T-helper 2 cell treated with Interferon-gamma antibody and Interleukin-4, amounts not matched to agents 5 μg/mL and 100 μg/mL, for 36 hours (primary cell): Measurements from ENCODE around the gene CCDC30.
"Not testable (repeated sequence)": the region's sequence is repeated elsewhere in the genome, so short reads cannot be mapped to it uniquely, and the experiment has no call there.

ENCODE experiments used
- DNase-seq: peaks from one replicate; pipeline ENCODE4 v3.0.0; 2021; ENCODE audit warnings: low spot score
- H3K27ac Mint-ChIP-seq: one replicate; pipeline ENCODE4 v1.8.0; 2021; ENCODE audit warnings: mild to moderate bottlenecking, mixed read lengths
- H3K27me3 Mint-ChIP-seq: one replicate; pipeline ENCODE4 v1.8.0; 2021; ENCODE audit warnings: low read depth, mixed read lengths
- H3K36me3 Mint-ChIP-seq: one replicate; pipeline ENCODE4 v1.8.0; 2021; ENCODE audit warnings: low read depth, mixed read lengths
- H3K4me1 Mint-ChIP-seq: one replicate; pipeline ENCODE4 v1.8.0; 2021; ENCODE audit warnings: low read depth, mixed read lengths
- H3K4me3 Mint-ChIP-seq: one replicate; pipeline ENCODE4 v1.8.0; 2022; ENCODE audit warnings: mild to moderate bottlenecking, moderate library complexity, mixed read lengths
- H3K9me3 Mint-ChIP-seq: one replicate; pipeline ENCODE4 v1.8.0; 2021; ENCODE audit warnings: mixed read lengths

CCDC30 gene

GRCh38 chr1:42587753-42588152 is 124.7 kb downstream of the CCDC30 start:
- Mint-ChIP-seq H3K4me3 (no peak overlapping the region), H3K4me1 (no peaks in the 10 kb centered on the region), H3K27ac (no peak overlapping the region), H3K36me3 (peaks cover 3% of the 10 kb centered on the region), H3K9me3 (peaks cover 32% of the 10 kb centered on the region), H3K27me3 (no peaks in the 10 kb centered on the region)
- DNase-seq = no peak

GRCh38 chr1:42592811-42593210 is 129.7 kb downstream of the CCDC30 start:
- no peaks in the 10 kb centered on the region for H3K27me3 Mint-ChIP-seq
- H3K4me3 Mint-ChIP-seq = no peak overlapping the region
- H3K27ac Mint-ChIP-seq = no peak overlapping the region
- DNase-seq = no peak
- H3K4me1 Mint-ChIP-seq = no peaks in the 10 kb centered on the region
- H3K36me3 Mint-ChIP-seq = peaks cover 3% of the 10 kb centered on the region
- H3K9me3 Mint-ChIP-seq = peaks cover 21% of the 10 kb centered on the region

- Mint-ChIP-seq H3K36me3 (peaks cover 2% of the 10 kb centered on the region), H3K9me3 (peaks cover 13% of the 10 kb centered on the region)
Measured at GRCh38 chr1:42593486-42594100, 130.5 kb downstream of the CCDC30 start.

GRCh38 chr1:42601472-42601871 is 138.4 kb downstream of the CCDC30 start:
- Mint-ChIP-seq H3K27me3 (peaks cover 12% of the 10 kb centered on the region), H3K9me3 (peaks cover 4% of the 10 kb centered on the region), H3K4me3 (no peak overlapping the region), H3K27ac (no peak overlapping the region), H3K4me1 (no peaks in the 10 kb centered on the region), H3K36me3 (no peaks in the 10 kb centered on the region)
- DNase-seq = no peak

More at GRCh38 chr1:42593486-42594100, 130.5 kb downstream of the CCDC30 start:
- no peak overlapping the region for H3K27ac Mint-ChIP-seq
- H3K4me3 Mint-ChIP-seq = no peak overlapping the region
- H3K27me3 Mint-ChIP-seq = no peaks in the 10 kb centered on the region
- H3K4me1 Mint-ChIP-seq = no peaks in the 10 kb centered on the region
- DNase-seq = no peak

- H3K4me3 Mint-ChIP-seq = no peak overlapping the region
- H3K9me3 Mint-ChIP-seq = no peaks in the 10 kb centered on the region
- H3K27ac Mint-ChIP-seq = no peak overlapping the region
- H3K27me3 Mint-ChIP-seq = no peaks in the 10 kb centered on the region
- H3K4me1 Mint-ChIP-seq = no peaks in the 10 kb centered on the region
- no peak for DNase-seq
- no peaks in the 10 kb centered on the region for H3K36me3 Mint-ChIP-seq
Measured at GRCh38 chr1:42613803-42614131, 150.7 kb downstream of the CCDC30 start.

GRCh38 chr1:42618866-42619265 is 155.8 kb downstream of the CCDC30 start:
- Mint-ChIP-seq H3K9me3 (no peaks in the 10 kb centered on the region), H3K36me3 (no peaks in the 10 kb centered on the region)
- DNase-seq = no peak

GRCh38 chr1:42620307-42620706 is 157.2 kb downstream of the CCDC30 start:
- Mint-ChIP-seq H3K36me3 (no peaks in the 10 kb centered on the region), H3K9me3 (no peaks in the 10 kb centered on the region), H3K27me3 (peaks cover 21% of the 10 kb centered on the region), H3K4me1 (no peaks in the 10 kb centered on the region), H3K27ac (no peak overlapping the region), H3K4me3 (no peak overlapping the region)
- no peak for DNase-seq

More at GRCh38 chr1:42618866-42619265, 155.8 kb downstream of the CCDC30 start:
- no peak overlapping the region for H3K27ac Mint-ChIP-seq
- no peak overlapping the region for H3K4me3 Mint-ChIP-seq
- peaks cover 15% of the 10 kb centered on the region for H3K27me3 Mint-ChIP-seq
- no peaks in the 10 kb centered on the region for H3K4me1 Mint-ChIP-seq

- H3K27ac Mint-ChIP-seq = not testable (repeated sequence)
Measured at GRCh38 chr1:42621180-42621579, 158.1 kb downstream of the CCDC30 start.

GRCh38 chr1:42627205-42627604 is 164.1 kb downstream of the CCDC30 start:
- H3K9me3 Mint-ChIP-seq, H3K4me1 Mint-ChIP-seq, DNase-seq, H3K4me3 Mint-ChIP-seq, H3K36me3 Mint-ChIP-seq, H3K27ac Mint-ChIP-seq: not testable (repeated sequence)
- H3K27me3 Mint-ChIP-seq = peaks cover 13% of the 10 kb centered on the region

More at GRCh38 chr1:42621180-42621579, 158.1 kb downstream of the CCDC30 start:
- not testable (repeated sequence) for H3K4me1 Mint-ChIP-seq, H3K9me3 Mint-ChIP-seq, H3K36me3 Mint-ChIP-seq, H3K4me3 Mint-ChIP-seq, DNase-seq
- peaks cover 21% of the 10 kb centered on the region for H3K27me3 Mint-ChIP-seq

GRCh38 chr1:42639116-42639515 is 176.0 kb downstream of the CCDC30 start:
- Mint-ChIP-seq H3K27me3 (peaks cover 6% of the 10 kb centered on the region), H3K27ac (no peak overlapping the region), H3K4me3 (no peak overlapping the region), H3K9me3 (no peaks in the 10 kb centered on the region), H3K36me3 (no peaks in the 10 kb centered on the region), H3K4me1 (no peaks in the 10 kb centered on the region)
- no peak for DNase-seq

- no peaks in the 10 kb centered on the region for H3K36me3 Mint-ChIP-seq
- DNase-seq = no peak
- H3K4me3 Mint-ChIP-seq = no peak overlapping the region
- peaks cover 12% of the 10 kb centered on the region for H3K27me3 Mint-ChIP-seq
- no peak overlapping the region for H3K27ac Mint-ChIP-seq
- H3K4me1 Mint-ChIP-seq = no peaks in the 10 kb centered on the region
- H3K9me3 Mint-ChIP-seq = no peaks in the 10 kb centered on the region
Measured at GRCh38 chr1:42646056-42646455, 183.0 kb downstream of the CCDC30 start.

- DNase-seq = no peak
- Mint-ChIP-seq H3K4me1 (peaks cover 38% of the 10 kb centered on the region), H3K27ac (peak overlapping the region; percentile 96), H3K9me3 (no peaks in the 10 kb centered on the region), H3K4me3 (peak overlapping the region; percentile 94), H3K27me3 (peaks cover 6% of the 10 kb centered on the region), H3K36me3 (peaks cover 20% of the 10 kb centered on the region)
Measured at GRCh38 chr1:42657201-42657600, 194.1 kb downstream of the CCDC30 start.

GRCh38 chr1:42657981-42658876 is 195.1 kb downstream of the CCDC30 start, which contains the start of gene PPIH:
Gene PPIH, plus strand, starts transcription at chr1:42658423. Its CDS starts 24 bp downstream, at chr1:42658447.
- Mint-ChIP-seq H3K4me3 (peak within 1 kb of the TSS; percentile 94), H3K4me1 (peaks cover 38% of the 10 kb centered on the region), H3K27me3 (peaks cover 3% of the 10 kb centered on the region), H3K27ac (peak within 1 kb of the TSS; percentile 96), H3K9me3 (no peaks in the 10 kb centered on the region), H3K36me3 (peaks cover 23% of the 10 kb centered on the region)
- peak; percentile 95 for DNase-seq

GRCh38 chr1:42658877-42659337 is 195.8 kb downstream of the CCDC30 start:
- no peak for DNase-seq
- H3K36me3 Mint-ChIP-seq = peaks cover 26% of the 10 kb centered on the region
- no peaks in the 10 kb centered on the region for H3K27me3 Mint-ChIP-seq
- H3K4me3 Mint-ChIP-seq = peak overlapping the region; percentile 94
- no peaks in the 10 kb centered on the region for H3K9me3 Mint-ChIP-seq
- H3K27ac Mint-ChIP-seq = peak overlapping the region; percentile 96
- H3K4me1 Mint-ChIP-seq = peaks cover 38% of the 10 kb centered on the region
